Measurements from ENCODE around the gene TEKT4. TPM values are rescaled to one million over a fixed set of nuclear protein-coding genes. Genes with fewer than 3 reads are reported as not detected.
"Not testable (repeated sequence)": the region's sequence is repeated elsewhere in the genome, so short reads cannot be mapped to it uniquely, and the experiment has no call there.

Gene TEKT4
- polyA plus RNA-seq (2013, experiment 1 of 2) = not detected
- not detected for polyA plus RNA-seq (2013, experiment 2 of 2)

- peak within 1 kb of the TSS; percentile 97 for H2BK12ac ChIP-seq (ENCODE audit: low read length)
- H3K4me3 ChIP-seq (ENCODE audit: low read length in 2 of 2) = peak within 1 kb of the TSS in 1 of 2 donors; percentile 63
- H3K18ac ChIP-seq (ENCODE audit: low read length) = peak within 1 kb of the TSS; percentile 87
- H3K27ac ChIP-seq (replicated peaks; ENCODE audit: low read length) = no peak within 1 kb of the TSS
- H2BK5ac ChIP-seq (ENCODE audit: low read length) = no peak within 1 kb of the TSS
- H4K8ac ChIP-seq (ENCODE audit: low read depth, low read length) = no peak within 1 kb of the TSS
- peak within 1 kb of the TSS; percentile 60 for H3K9ac ChIP-seq (ENCODE audit: low read depth, low read length, poor library complexity)
- H2BK120ac ChIP-seq (ENCODE audit: low read depth, low read length) = no peak within 1 kb of the TSS
- H2AK5ac ChIP-seq (ENCODE audit: low read depth, low read length) = no peak within 1 kb of the TSS
- peaks cover 0 to 26% (median 17%) of the 10 kb centered on the region in 3 experiments for H3K27me3 ChIP-seq (ENCODE audit: control insufficient read depth in 3 of 3, insufficient read depth in 3 of 3, low read depth in 1 of 3, low read length in 3 of 3)
- no peak within 1 kb of the TSS for H4K91ac ChIP-seq (ENCODE audit: low read depth, low read length, poor library complexity)
- no peak for DNase-seq (ENCODE audit: low spot score)
- H3K79me1 ChIP-seq (ENCODE audit: low read depth, low read length) = no peaks in the 10 kb centered on the region
- H2AFZ ChIP-seq (ENCODE audit: low read length) = peak within 1 kb of the TSS; percentile 74
- WGBS, 2 donors (ENCODE audit: extremely low coverage in 2 of 2, insufficient read length in 2 of 2, insufficient replicate concordance in 1 of 2) = no CpG with 5 or more reads among the region's 59 CpGs
- H3K9me3 ChIP-seq (replicated peaks in 1 of 2; ENCODE audit: control insufficient read depth in 2 of 2, insufficient read depth in 1 of 2, low read depth in 1 of 2, low read length in 2 of 2) = no peaks in the 10 kb centered on the region
- peak within 1 kb of the TSS; percentile 62 for H3K4me2 ChIP-seq (ENCODE audit: insufficient read depth, low read length, poor library complexity, severe bottlenecking)
- no peaks in the 10 kb centered on the region for H3K36me3 ChIP-seq (replicated peaks in 1 of 2; ENCODE audit: control insufficient read depth in 2 of 2, insufficient read depth in 2 of 2, low read length in 2 of 2)
- no peak within 1 kb of the TSS for H3K23ac ChIP-seq (ENCODE audit: low read depth, low read length, poor library complexity)
- peaks cover 2 to 4% of the 10 kb centered on the region in 2 donors for H3K4me1 ChIP-seq (ENCODE audit: control insufficient read depth in 2 of 2, insufficient read depth in 1 of 2, low read depth in 1 of 2, low read length in 2 of 2)
- no peak within 1 kb of the TSS for H3K4ac ChIP-seq (ENCODE audit: low read length)
- no peak within 1 kb of the TSS for H2BK15ac ChIP-seq (ENCODE audit: low read length)
- peak within 1 kb of the TSS; percentile 56 for H3K14ac ChIP-seq (ENCODE audit: low read length)
These were observed at the start of gene TEKT4 for GRCh38 chr2:94871226-94872087. TSS of gene TEKT4 (plus strand) at chr2:94871430. CDS start at chr2:94871580, 150 bp downstream.

- not testable (repeated sequence) for H3K4ac ChIP-seq (ENCODE audit: low read length)
These were observed 32.0 kb upstream of the TEKT4 start for GRCh38 chr2:94839224-94839623.

DNA sequence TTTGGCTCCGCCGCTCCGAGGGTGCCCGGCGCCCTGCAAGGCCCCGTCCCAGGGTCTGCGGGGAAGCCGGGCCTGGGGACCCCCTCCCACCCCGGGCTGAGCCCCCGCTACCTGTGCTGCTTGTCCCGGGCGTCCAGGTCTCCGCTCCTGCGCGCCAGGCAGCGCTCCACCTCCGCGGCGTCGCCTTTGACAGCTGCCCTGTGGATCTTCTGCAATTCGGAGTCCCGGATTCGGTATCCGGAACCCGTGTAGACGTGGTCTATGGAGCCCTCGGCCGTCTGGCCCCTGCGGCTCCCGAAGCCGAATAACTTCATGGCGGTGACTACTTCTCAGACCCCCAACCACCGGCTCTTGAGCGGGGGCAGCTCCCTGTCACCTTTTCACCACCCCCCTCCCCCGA lies 14.4 kb upstream of the TEKT4 start:
- not testable (repeated sequence) for H3K36me3 ChIP-seq (replicated peaks in 1 of 2; ENCODE audit: control insufficient read depth in 2 of 2, insufficient read depth in 2 of 2, low read length in 2 of 2); H4K91ac ChIP-seq (ENCODE audit: low read depth, low read length, poor library complexity); H3K4me3 ChIP-seq (ENCODE audit: low read length in 2 of 2); H2BK5ac ChIP-seq (ENCODE audit: low read length); H2AK5ac ChIP-seq (ENCODE audit: low read depth, low read length); H3K14ac ChIP-seq (ENCODE audit: low read length); H3K4me1 ChIP-seq (ENCODE audit: control insufficient read depth in 2 of 2, insufficient read depth in 1 of 2, low read depth in 1 of 2, low read length in 2 of 2); H3K9me3 ChIP-seq (replicated peaks in 1 of 2; ENCODE audit: control insufficient read depth in 2 of 2, insufficient read depth in 1 of 2, low read depth in 1 of 2, low read length in 2 of 2); H3K4ac ChIP-seq (ENCODE audit: low read length); DNase-seq (ENCODE audit: low spot score); H3K27ac ChIP-seq (replicated peaks; ENCODE audit: low read length); H2BK15ac ChIP-seq (ENCODE audit: low read length); H3K23ac ChIP-seq (ENCODE audit: low read depth, low read length, poor library complexity); H2BK120ac ChIP-seq (ENCODE audit: low read depth, low read length); H3K9ac ChIP-seq (ENCODE audit: low read depth, low read length, poor library complexity); H3K18ac ChIP-seq (ENCODE audit: low read length); H3K79me1 ChIP-seq (ENCODE audit: low read depth, low read length); H4K8ac ChIP-seq (ENCODE audit: low read depth, low read length); H2BK12ac ChIP-seq (ENCODE audit: low read length)
- peaks cover 2 to 37% (median 21%) of the 10 kb centered on the region in 3 experiments for H3K27me3 ChIP-seq (ENCODE audit: control insufficient read depth in 3 of 3, insufficient read depth in 3 of 3, low read depth in 1 of 3, low read length in 3 of 3)
- peak overlapping the region; percentile 77 for H2AFZ ChIP-seq (ENCODE audit: low read length)
- no CpG with 5 or more reads among the region's 35 CpGs for WGBS, 2 donors (ENCODE audit: extremely low coverage in 2 of 2, insufficient read length in 2 of 2, insufficient replicate concordance in 1 of 2)
- H3K4me2 ChIP-seq (ENCODE audit: insufficient read depth, low read length, poor library complexity, severe bottlenecking) = peak overlapping the region; percentile 25

More at GRCh38 chr2:94839224-94839623, 32.0 kb upstream of the TEKT4 start:
- not testable (repeated sequence) for H3K79me1 ChIP-seq (ENCODE audit: low read depth, low read length); H2BK5ac ChIP-seq (ENCODE audit: low read length); DNase-seq (ENCODE audit: low spot score); H3K9me3 ChIP-seq (replicated peaks in 1 of 2; ENCODE audit: control insufficient read depth in 2 of 2, insufficient read depth in 1 of 2, low read depth in 1 of 2, low read length in 2 of 2); H3K18ac ChIP-seq (ENCODE audit: low read length); H2BK15ac ChIP-seq (ENCODE audit: low read length); H2BK120ac ChIP-seq (ENCODE audit: low read depth, low read length); H2BK12ac ChIP-seq (ENCODE audit: low read length); H3K4me1 ChIP-seq (ENCODE audit: control insufficient read depth in 2 of 2, insufficient read depth in 1 of 2, low read depth in 1 of 2, low read length in 2 of 2); H4K8ac ChIP-seq (ENCODE audit: low read depth, low read length); H2AK5ac ChIP-seq (ENCODE audit: low read depth, low read length); H3K4me2 ChIP-seq (ENCODE audit: insufficient read depth, low read length, poor library complexity, severe bottlenecking); H3K4me3 ChIP-seq (ENCODE audit: low read length in 2 of 2); H3K27me3 ChIP-seq (ENCODE audit: control insufficient read depth in 3 of 3, insufficient read depth in 3 of 3, low read depth in 1 of 3, low read length in 3 of 3); H3K14ac ChIP-seq (ENCODE audit: low read length); H3K36me3 ChIP-seq (replicated peaks in 1 of 2; ENCODE audit: control insufficient read depth in 2 of 2, insufficient read depth in 2 of 2, low read length in 2 of 2); H4K91ac ChIP-seq (ENCODE audit: low read depth, low read length, poor library complexity); H3K23ac ChIP-seq (ENCODE audit: low read depth, low read length, poor library complexity); H3K9ac ChIP-seq (ENCODE audit: low read depth, low read length, poor library complexity); H3K27ac ChIP-seq (replicated peaks; ENCODE audit: low read length); H2AFZ ChIP-seq (ENCODE audit: low read length)
- WGBS, 2 donors (ENCODE audit: extremely low coverage in 2 of 2, insufficient read length in 2 of 2, insufficient replicate concordance in 1 of 2) = no CpG with 5 or more reads among the region's 2 CpGs

GRCh38 chr2:94857367-94858162 lies 13.7 kb upstream of the TEKT4 start:
- Histone ChIP-seq H3K27me3 (ENCODE audit: control insufficient read depth in 3 of 3, insufficient read depth in 3 of 3, low read depth in 1 of 3, low read length in 3 of 3) (peaks cover 2 to 43% (median 27%) of the 10 kb centered on the region in 3 experiments), H2AFZ (ENCODE audit: low read length) (peak overlapping the region; percentile 77), H3K4me2 (ENCODE audit: insufficient read depth, low read length, poor library complexity, severe bottlenecking) (peak overlapping the region; percentile 33)
- H3K4me1 ChIP-seq (ENCODE audit: control insufficient read depth in 2 of 2, insufficient read depth in 1 of 2, low read depth in 1 of 2, low read length in 2 of 2); H3K14ac ChIP-seq (ENCODE audit: low read length); H3K27ac ChIP-seq (replicated peaks; ENCODE audit: low read length); H3K4me3 ChIP-seq (ENCODE audit: low read length in 2 of 2); H4K8ac ChIP-seq (ENCODE audit: low read depth, low read length); H3K9ac ChIP-seq (ENCODE audit: low read depth, low read length, poor library complexity); H2BK12ac ChIP-seq (ENCODE audit: low read length); H2BK15ac ChIP-seq (ENCODE audit: low read length); H3K9me3 ChIP-seq (replicated peaks in 1 of 2; ENCODE audit: control insufficient read depth in 2 of 2, insufficient read depth in 1 of 2, low read depth in 1 of 2, low read length in 2 of 2); H2BK5ac ChIP-seq (ENCODE audit: low read length); H3K79me1 ChIP-seq (ENCODE audit: low read depth, low read length); H3K18ac ChIP-seq (ENCODE audit: low read length); DNase-seq (ENCODE audit: low spot score); H2AK5ac ChIP-seq (ENCODE audit: low read depth, low read length); H3K23ac ChIP-seq (ENCODE audit: low read depth, low read length, poor library complexity); H4K91ac ChIP-seq (ENCODE audit: low read depth, low read length, poor library complexity); H3K36me3 ChIP-seq (replicated peaks in 1 of 2; ENCODE audit: control insufficient read depth in 2 of 2, insufficient read depth in 2 of 2, low read length in 2 of 2); H2BK120ac ChIP-seq (ENCODE audit: low read depth, low read length); H3K4ac ChIP-seq (ENCODE audit: low read length): not testable (repeated sequence)
- no CpG with 5 or more reads among the region's 58 CpGs for WGBS, 2 donors (ENCODE audit: extremely low coverage in 2 of 2, insufficient read length in 2 of 2, insufficient replicate concordance in 1 of 2)

Data from neuronal stem cell (in vitro differentiated cells).